Sigmoid colon (tissue), 4 donors: ENCODE data around the gene PDLIM4.

Experiments used
- POLR2A ChIP-seq, 2 donors: fragments of 450-650 bp; IDR thresholded peaks; one replicate each; pipeline ENCODE4 v1.6.1; 2016; ENCODE audit warnings: antibody characterized with exemption in 2 of 2, mild to moderate bottlenecking in 2 of 2, moderate library complexity in 2 of 2
- POLR2AphosphoS5 ChIP-seq, 4 donors: sonication (generic); formaldehyde crosslinking; IDR thresholded peaks; one replicate each; pipeline ENCODE4 v1.6.1; 2017; ENCODE audit warnings: antibody characterized with exemption in 4 of 4
- TF ChIP-seq, protein P1 (sequence below), 4 experiments: fragments of 450-650 bp in 3 of 4; fragments of 200-600 bp in 1 of 4; IDR thresholded peaks; one replicate each; pipeline ENCODE4 v1.5.1; 2016 to 2019; ENCODE audit warnings: antibody characterized with exemption in 4 of 4, mild to moderate bottlenecking in 3 of 4, moderate library complexity in 2 of 4

DNA sequence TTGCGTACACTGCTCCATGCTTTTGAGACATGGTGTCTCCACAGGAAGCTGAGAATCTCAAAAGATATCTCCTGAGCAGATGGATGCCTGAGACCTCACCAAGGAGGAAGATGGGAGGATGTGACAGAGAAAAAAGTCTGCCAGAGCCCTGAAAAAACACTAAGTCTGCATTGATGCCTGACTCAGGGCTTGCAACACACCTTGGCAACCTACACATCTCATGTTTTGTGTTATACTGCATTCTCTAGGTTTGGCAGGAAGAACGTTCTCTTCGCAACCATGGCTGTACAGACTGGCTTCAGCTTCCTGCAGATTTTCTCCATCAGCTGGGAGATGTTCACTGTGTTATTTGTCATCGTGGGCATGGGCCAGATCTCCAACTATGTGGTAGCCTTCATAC lies 55.9 kb downstream of the PDLIM4 start:
- TF ChIP-seq, protein P1, sequence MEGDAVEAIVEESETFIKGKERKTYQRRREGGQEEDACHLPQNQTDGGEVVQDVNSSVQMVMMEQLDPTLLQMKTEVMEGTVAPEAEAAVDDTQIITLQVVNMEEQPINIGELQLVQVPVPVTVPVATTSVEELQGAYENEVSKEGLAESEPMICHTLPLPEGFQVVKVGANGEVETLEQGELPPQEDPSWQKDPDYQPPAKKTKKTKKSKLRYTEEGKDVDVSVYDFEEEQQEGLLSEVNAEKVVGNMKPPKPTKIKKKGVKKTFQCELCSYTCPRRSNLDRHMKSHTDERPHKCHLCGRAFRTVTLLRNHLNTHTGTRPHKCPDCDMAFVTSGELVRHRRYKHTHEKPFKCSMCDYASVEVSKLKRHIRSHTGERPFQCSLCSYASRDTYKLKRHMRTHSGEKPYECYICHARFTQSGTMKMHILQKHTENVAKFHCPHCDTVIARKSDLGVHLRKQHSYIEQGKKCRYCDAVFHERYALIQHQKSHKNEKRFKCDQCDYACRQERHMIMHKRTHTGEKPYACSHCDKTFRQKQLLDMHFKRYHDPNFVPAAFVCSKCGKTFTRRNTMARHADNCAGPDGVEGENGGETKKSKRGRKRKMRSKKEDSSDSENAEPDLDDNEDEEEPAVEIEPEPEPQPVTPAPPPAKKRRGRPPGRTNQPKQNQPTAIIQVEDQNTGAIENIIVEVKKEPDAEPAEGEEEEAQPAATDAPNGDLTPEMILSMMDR (IDR thresholded peaks at IDR 0.05) = no peak
- no peak for TF ChIP-seq POLR2A (IDR thresholded peaks at IDR 0.05)
- no peak for TF ChIP-seq POLR2AphosphoS5 (IDR thresholded peaks at IDR 0.05)
